WTC11 (cell line): ENCODE measurements around the gene SH3PXD2A.

Experiments
- CREB1 ChIP-seq: sonication (generic); formaldehyde crosslinking; IDR thresholded peaks from 2 replicates; pipeline ENCODE4 v1.8.0; 2023; ENCODE audit warnings: mild to moderate bottlenecking, missing genetic modification reagents
- CTCF ChIP-seq: fragments of 200-600 bp; IDR thresholded peaks from 2 replicates; pipeline ENCODE4 v1.8.0; 2022; ENCODE audit warnings: antibody characterized with exemption
- NR3C1 ChIP-seq: sonication (generic); formaldehyde crosslinking; conservative IDR thresholded peaks from 2 replicates; pipeline ENCODE4 v1.8.1; 2023; ENCODE audit warnings: low read depth, mild to moderate bottlenecking, missing genetic modification reagents

GRCh38 chr10:103680869-103681236 is 174.5 kb downstream of the SH3PXD2A start:
- TF ChIP-seq CREB1 (no peak), CTCF (no peak), NR3C1 (CRISPR knock-in tag) (no peak)
